Right ventricle myocardium superior (tissue), 1 donor: ENCODE results near the gene WDHD1. TPM values are rescaled to one million over a fixed set of nuclear protein-coding genes. Genes with fewer than 3 reads are reported as not detected.
A peak's percentile ranks its signal among the peaks of the same experiment; 100 is the strongest.
"Not testable (repeated sequence)": the region's sequence is repeated elsewhere in the genome, so short reads cannot be mapped to it uniquely, and the experiment has no call there.

Experiments
- ATAC-seq: fragments of 200-7000 bp; cut with Tn5 transposase; one replicate; pipeline ENCODE4 v1.9.1; 2020; ENCODE audit warnings: mild to moderate bottlenecking; ENCODE audit not compliant: poor library complexity
- DNase-seq: peaks from one replicate; pipeline ENCODE4 v3.0.0-alpha.2; 2020
- intact Hi-C: fragments of 100-400 bp; cut with DNase I; formaldehyde crosslinking; loops from one replicate; pipeline ENCODE4 v1.11.2; 2022
- long read RNA-seq: library from polyadenylated mRNA; unstranded; transcript quantifications from one replicate; pipeline ENCODE4 v2.0.0, GENCODE V29; 2021
- total RNA-seq: library from RNA; stranded (reverse); fragmentation: NEBNext Ultra II Directional; extraction: Animal tissue kit (Norgen Biotek cat#: 25700); gene quantifications from one replicate; pipeline ENCODE4 v1.2.1, GENCODE V29; 2021
- donor health status: DM: no; HTN: yes; CAD: no; lungs with severe emphysema.

WDHD1 gene, protein sequence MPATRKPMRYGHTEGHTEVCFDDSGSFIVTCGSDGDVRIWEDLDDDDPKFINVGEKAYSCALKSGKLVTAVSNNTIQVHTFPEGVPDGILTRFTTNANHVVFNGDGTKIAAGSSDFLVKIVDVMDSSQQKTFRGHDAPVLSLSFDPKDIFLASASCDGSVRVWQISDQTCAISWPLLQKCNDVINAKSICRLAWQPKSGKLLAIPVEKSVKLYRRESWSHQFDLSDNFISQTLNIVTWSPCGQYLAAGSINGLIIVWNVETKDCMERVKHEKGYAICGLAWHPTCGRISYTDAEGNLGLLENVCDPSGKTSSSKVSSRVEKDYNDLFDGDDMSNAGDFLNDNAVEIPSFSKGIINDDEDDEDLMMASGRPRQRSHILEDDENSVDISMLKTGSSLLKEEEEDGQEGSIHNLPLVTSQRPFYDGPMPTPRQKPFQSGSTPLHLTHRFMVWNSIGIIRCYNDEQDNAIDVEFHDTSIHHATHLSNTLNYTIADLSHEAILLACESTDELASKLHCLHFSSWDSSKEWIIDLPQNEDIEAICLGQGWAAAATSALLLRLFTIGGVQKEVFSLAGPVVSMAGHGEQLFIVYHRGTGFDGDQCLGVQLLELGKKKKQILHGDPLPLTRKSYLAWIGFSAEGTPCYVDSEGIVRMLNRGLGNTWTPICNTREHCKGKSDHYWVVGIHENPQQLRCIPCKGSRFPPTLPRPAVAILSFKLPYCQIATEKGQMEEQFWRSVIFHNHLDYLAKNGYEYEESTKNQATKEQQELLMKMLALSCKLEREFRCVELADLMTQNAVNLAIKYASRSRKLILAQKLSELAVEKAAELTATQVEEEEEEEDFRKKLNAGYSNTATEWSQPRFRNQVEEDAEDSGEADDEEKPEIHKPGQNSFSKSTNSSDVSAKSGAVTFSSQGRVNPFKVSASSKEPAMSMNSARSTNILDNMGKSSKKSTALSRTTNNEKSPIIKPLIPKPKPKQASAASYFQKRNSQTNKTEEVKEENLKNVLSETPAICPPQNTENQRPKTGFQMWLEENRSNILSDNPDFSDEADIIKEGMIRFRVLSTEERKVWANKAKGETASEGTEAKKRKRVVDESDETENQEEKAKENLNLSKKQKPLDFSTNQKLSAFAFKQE
- 1.5 TPM for total RNA-seq
- long read RNA-seq, full-length matches to known transcripts: 1 of 2 reads
- long read RNA-seq, partial matches to known transcripts: 0 of 2 reads
- long read RNA-seq, other reads (novel, unspliced or antisense): 1 of 2 reads

DNA sequence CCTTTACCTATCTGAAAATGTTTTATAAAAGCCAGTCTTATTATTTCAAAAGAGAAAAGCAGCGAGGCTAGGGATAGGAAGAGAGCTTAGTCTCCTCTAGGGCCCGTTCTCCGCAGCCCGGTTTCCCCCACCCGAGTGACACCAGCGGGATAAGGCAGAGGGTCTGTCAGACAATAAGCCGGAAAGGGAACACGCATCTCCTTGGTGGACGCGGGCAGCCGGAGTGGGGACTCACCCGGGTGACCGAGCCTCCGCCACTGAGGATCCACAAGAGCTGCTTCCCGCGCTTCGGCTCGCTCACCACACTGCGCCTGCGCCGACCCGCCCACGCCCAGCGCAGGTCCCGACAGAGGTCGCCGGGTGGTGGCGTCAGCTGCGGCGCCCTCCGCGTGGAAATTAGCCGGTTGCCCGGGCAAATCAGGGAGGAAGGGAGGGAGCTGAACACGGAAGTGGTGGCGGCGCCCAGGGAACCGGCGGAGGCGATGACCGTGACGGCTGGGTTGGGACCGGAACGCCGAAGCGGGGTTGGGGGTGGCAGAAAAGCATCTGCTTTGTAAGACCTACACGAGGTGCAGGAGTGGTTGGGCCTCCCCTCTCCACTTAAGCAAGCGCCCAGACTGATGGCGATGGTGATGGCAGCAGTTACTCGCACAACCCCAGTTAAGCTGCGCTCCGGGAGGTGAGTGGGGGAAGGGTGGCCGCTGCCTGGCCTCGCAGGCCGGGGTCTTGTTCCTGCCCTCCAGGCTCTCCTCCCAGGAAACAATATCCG lies at the start of gene WDHD1, which contains the start of gene SOCS4:
Gene WDHD1 (minus strand): TSS at position 307 of the 769 bp plus-strand sequence. CDS start 312 bp downstream, outside the sequence.
Gene SOCS4 (plus strand): TSS at position 444 of the 769 bp plus-strand sequence. CDS start 15,806 bp downstream, outside the sequence.
- DNase-seq (peak; percentile 97), ATAC-seq (peak; percentile 100)
- intact Hi-C loops: no loop called here

DNA sequence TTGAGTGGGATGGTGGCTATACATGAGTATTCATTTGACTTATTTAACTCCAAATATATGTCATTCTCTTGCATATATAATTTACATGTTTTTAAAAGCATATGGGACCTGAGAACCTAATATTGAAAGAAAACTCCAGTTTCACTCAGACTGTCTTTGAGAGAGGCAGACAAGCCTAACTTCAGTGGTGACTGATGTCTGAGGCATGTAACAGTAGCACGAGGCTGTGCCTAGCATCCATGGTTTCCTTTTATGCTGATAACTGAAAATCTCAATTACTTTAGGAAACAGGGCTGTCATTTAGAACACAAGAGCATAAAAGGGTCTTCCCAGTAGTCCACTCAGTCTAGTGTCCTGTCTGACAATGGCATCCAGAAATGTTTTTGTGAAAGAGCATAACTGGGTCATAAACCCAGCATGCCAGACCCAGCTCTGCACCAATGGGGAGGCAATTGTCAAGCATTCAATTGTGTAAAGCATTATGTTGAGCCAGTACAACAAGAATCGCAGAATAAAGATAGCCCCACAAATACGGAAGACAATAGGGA lies 48.8 kb upstream of the WDHD1 start:
- no peak for DNase-seq
- intact Hi-C loops: no loop called here
- ATAC-seq: no peak

DNA sequence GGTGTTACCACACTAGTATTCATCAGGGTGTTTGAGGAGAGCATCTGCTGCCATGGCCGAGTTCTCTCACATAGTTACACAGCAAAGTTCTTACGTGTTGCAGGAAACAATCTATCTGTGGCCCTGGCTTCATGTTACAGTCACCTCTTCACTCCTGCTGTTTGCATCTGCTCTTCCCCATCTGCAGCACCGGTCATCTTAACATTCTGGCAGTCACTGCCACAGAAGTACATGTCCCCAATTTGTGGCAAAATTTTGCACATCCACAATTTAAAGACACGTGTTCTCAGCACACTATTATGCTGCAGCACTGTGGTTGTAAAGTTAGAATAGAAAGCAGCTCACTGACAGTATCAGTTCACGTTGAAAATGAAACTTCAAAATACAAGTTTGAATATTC lies 47.8 kb upstream of the WDHD1 start:
- intact Hi-C loops: no loop called here
- no peak for DNase-seq
- no peak for ATAC-seq

DNA sequence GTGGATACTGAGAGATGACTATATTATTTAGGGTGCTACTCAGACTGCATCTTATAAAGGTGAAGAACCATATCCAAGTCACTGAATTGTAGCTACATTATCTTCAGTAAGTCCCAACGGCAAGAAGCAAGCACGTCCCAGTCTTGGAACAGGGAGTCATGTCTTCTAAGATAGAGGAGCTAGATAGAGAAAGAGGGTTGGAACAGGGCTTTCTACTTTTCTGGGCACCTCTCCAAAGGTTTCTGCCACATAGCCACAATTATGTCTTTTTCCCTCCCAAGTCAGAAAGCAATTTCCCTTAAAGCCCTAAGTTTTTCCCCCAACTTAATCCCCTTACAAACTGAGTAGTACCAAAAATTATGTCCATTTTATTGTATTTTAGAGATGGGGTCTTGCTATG lies 47.0 kb upstream of the WDHD1 start:
- DNase-seq (no peak), ATAC-seq (no peak)
- intact Hi-C loops: no loop called here

DNA sequence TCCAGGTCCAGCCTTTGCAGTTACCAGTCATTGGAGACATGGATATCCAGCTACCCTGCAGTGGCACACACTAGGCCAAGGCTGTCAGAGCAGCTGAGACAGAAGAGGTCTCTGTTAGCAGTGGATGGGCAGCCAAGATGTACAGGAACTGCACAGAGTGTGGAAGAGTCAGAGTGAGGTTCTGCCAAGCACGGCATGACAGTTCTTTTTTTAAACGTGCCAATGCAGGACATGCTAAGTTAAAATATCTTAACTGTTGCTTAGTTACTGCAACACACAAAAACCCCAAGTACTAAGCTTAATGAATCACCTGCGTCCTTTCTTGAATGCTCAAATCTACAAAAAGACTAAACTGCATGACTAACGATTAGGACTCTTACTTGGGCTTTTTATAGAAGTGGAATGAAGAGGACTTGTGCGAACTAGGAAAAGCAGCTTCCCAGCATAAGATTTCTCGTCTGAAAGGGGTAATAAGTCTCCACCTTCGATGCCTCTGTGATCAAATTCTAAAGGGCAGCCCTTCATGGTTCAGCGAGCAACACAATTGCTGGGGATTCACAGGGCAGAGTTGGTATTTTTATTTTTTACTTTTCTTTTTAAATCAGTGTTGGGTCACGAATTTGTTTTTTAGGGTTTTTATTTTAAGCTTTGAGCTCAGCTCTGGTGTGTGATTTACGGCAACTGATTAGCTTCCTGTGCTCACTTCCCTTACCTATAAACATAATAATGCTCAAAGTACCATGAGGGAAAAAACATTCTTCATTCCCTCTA lies 45.2 kb upstream of the WDHD1 start:
- DNase-seq: peak; percentile 55
- ATAC-seq: peak; percentile 92
- intact Hi-C loops: no loop called here

DNA sequence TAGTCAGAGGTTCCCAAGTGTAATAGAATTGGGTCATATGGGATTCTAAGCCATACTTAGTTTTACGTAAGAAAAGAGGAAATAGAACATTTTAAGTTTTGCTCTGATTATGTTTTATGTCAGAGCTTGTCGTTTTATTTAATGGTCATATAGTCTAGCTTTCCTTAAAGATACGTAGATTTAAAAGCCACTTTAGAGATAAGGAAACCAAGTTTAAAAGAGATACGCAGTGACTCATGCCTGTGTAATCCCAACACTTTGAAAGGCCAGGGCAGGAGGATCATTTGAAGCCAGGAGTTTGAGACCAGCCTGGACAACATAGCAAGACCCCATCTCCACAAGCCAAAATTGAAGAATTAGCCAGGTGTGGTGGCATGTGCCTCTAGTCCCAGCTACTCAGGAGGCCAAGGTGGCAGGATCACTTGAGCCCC lies 44.1 kb upstream of the WDHD1 start:
- intact Hi-C loops: no loop called here
- no peak for ATAC-seq
- no peak for DNase-seq

DNA sequence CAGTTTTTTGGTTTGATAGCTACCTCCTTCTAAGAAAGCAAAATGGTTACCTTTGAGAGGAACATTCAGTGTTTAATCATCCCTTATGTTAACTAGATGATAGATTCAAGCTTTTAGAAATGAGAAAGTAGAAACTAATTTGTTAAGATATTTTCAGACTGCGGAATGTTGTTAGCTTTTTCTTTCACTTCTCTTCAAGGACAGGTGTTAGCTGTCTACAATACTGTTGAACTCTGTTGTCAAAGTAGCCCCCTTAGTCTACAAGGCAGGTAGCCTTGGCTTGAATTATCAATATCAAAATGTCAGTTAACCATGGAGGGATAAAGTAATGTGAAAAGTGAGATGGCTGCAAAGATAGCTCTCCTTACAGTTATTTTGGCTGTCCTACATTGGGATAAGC lies 39.3 kb upstream of the WDHD1 start:
- ATAC-seq (no peak), DNase-seq (no peak)
- intact Hi-C loops: no loop called here

DNA sequence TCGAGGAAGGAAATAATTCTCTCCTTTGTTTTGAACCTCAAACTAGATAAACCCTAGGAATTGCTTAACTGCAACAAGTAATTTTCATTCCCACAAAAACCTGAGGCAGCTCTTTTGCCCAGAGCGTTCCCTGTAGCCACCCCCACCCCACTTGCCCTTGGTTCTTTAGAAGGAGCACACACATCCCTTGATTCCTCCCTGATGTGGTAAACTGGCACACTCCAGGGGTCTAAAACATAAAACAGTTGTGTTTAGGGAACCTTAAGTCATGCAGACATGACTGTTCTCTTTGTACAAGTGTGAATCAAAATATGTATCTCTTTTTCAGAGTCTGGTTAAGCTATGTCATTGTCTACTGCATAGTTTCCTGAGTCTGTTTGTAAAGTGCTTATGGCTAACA lies 38.5 kb upstream of the WDHD1 start:
- DNase-seq (no peak), ATAC-seq (no peak)
- intact Hi-C loops: no loop called here

DNA sequence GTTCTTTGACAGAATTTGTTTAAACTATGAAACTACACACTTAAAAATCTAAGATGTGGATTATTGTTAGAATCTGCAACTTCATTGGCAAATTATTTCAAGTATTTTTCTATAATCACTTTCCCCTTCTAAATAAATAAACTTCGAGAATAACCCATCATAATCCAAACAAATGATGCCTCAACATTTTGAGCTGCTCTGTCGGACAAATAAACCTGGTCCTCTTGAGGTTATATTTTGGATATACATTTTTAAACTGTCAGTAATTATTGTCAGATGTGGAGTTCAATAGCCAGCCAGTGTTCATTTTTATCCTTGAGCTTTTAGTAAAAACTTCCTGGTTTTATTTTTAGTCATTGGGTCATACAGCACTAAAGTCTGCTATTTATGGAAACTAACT lies 38.0 kb upstream of the WDHD1 start:
- ATAC-seq, intact Hi-C loops, DNase-seq: not testable (repeated sequence)

DNA sequence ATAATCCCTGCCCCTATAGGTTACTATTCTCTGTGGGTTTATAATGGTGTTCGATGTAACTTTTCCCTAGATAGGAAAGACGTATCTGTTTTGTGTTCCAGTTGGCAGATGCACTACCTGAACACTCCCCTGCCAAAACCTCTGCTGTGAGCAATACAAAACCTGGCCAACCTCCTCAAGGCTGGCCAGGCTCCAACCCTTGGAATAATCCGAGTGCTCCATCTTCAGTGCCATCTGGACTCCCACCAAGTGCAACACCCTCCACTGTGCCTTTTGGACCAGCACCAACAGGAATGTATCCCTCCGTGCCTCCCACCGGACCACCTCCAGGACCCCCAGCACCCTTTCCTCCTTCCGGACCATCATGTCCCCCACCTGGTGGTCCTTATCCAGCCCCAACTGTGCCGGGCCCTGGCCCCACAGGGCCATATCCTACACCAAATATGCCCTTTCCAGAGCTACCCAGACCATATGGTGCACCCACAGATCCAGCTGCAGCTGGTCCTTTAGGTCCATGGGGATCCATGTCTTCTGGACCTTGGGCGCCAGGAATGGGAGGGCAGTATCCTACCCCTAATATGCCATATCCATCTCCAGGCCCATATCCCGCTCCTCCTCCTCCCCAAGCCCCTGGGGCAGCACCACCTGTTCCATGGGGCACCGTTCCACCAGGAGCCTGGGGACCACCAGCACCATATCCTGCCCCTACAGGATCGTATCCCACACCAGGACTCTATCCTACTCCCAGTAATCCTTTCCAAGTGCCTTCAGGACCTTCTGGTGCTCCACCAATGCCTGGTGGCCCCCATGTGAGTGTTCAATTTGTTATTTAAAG lies 35.8 kb upstream of the WDHD1 start:
- intact Hi-C loops: no loop called here

DNA sequence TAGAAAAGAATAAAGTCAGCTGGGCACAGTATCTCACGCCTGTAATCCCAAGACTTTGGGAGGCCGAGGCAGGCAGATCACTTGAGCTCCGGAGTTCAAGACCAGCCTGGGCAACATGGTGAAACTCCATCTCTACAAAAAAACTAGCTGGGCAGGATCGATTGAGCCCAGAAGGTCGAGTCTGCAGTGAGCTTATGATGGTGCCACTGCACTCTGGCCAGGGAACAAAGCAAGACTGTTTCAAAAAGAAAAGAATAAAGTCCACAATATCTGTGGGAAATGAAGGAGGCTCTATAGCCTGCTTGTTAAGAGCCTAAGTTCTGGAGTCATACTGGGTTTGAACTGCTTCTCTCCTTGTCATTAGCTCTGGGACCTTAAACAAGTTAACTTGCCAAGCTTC lies 32.4 kb upstream of the WDHD1 start:
- no peak for DNase-seq
- intact Hi-C loops: no loop called here
- ATAC-seq: no peak

More for the DNA sequence above, 35.8 kb upstream of the WDHD1 start:
- peak; percentile 87 for ATAC-seq
- peak; percentile 66 for DNase-seq

DNA sequence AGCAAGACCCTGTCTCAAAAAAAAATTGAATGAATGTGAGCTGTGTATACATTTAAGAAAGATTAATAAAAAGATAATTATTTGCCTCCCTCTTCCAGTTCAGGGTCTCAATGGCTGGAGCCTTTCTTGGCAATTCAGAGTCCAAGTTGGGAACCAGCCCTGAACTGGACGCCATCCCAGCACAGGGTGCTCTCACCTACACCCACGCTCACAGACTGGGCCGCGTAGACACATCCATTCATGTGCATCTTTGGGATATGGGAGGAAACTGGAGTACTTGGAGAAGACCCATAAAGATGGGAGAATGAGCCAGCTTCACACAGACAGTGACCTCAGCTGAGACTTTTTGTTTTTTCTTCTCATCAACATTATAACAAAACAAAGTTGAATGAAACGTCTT lies 31.0 kb upstream of the WDHD1 start:
- ATAC-seq (no peak), DNase-seq (no peak)
- intact Hi-C loops: no loop called here

DNA sequence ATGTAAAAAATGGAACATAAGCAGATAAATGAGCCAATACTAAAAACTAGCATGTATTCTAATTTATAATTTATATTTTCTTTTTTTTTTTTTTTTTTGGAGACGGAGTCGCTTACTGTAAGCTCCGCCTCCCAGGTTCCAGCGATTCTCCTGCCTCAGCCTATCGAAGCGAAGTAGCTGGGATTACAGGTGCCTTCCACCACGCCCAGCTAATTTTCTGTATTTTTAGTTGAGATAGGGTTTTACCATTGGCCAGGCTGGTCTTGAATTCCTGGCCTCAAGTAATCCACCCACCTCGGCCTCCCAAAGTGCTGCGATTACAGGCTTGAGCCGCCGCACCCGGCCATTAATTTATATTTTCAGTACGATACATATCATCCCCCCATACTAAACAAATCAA lies 27.2 kb upstream of the WDHD1 start:
- intact Hi-C loops: no loop called here
- DNase-seq (no peak), ATAC-seq (no peak)

DNA sequence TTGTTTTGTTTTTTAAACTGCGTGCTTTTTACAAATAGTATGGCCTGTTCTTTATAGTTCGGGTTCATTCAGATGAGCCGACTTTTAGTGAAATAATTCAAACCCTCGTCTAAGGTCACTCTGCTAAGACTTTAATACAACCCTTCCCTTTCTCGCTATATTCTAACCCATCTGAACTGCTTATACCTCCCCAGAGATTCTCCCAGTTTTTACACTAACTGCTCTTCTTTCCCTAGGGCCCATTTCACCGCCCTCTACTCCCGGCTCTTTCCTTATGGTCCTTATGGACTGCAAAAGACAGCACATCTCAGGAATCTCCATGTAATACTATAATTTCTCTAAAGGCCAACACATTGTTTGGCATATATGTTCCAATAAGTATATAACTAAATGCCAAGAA lies 26.6 kb upstream of the WDHD1 start:
- DNase-seq (no peak), ATAC-seq (no peak)
- intact Hi-C loops: no loop called here

DNA sequence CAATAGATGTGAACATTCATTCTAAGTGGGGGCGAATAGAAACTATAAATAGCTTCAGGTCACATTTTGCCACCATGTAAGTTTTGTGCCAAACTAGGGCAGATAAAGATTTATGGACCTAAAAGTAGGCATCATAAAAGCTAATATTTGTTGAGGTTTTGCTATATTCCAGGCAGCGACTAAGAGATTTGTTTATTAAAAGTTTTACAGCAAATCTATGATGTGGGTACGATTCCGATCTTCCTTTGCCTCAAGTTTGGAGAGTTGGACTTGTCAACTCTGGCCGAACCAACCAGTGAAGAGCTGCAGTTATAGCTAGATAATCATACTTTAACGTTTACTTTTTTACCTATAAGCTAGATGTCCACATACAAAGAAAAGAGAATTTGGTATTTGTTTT lies 26.1 kb upstream of the WDHD1 start:
- intact Hi-C loops: no loop called here
- no peak for DNase-seq
- ATAC-seq: no peak

DNA sequence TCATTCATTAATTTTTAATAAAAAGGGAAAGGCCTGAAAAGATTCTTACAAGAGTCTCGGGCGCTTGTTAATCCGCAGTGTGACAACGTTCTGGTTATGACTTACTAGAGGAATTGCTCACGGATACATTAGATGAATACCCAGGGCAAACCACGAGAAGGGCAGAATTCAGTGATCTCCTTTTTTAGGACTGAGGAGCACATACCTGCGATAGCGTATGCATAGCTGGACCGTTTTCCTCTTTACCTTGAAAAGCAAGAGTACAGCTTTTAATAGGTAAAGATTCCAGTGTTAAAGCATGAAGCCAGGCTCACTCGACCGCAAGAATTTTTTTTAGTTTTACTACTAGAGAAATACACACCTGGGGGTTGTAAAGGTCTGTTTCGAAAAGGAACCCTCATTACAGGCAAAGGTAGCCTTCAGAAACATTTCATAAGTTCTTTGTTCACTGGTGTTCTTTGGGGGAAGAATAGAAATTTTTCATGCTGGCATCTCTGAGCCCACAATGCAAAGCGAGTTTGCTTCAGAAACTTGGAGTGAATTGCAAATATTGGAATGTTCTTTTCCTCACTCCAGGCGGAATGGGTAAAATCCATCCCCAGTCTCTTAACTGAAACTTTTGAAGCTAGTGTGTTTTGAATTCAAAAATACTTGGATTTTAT lies 25.5 kb upstream of the WDHD1 start:
- DNase-seq: no peak
- intact Hi-C loops: no loop called here
- ATAC-seq: no peak
